Subcutaneous adipose tissue (tissue), 4 donors: ENCODE measurements around the gene UIMC1. TPM values are rescaled to one million over a fixed set of nuclear protein-coding genes. Genes with fewer than 3 reads are reported as not detected.

Experiments
- total RNA-seq, 4 donors: library from RNA; depleted of rRNA; stranded (reverse); fragments of >200 nt; gene quantifications; one replicate each; pipeline ENCODE4 v1.1.0, GENCODE V29; 2016
- TF ChIP-seq, protein P1 (sequence below): fragments of 450-650 bp; IDR thresholded peaks from one replicate; pipeline ENCODE4 v1.5.1; 2016; ENCODE audit warnings: low read depth, mild to moderate bottlenecking, control low read depth, antibody characterized with exemption, moderate library complexity

The UIMC1 gene
- total RNA-seq, 4 donors from 2014 or later, result 22.5 to 44.8 (median 30.5) TPM

DNA sequence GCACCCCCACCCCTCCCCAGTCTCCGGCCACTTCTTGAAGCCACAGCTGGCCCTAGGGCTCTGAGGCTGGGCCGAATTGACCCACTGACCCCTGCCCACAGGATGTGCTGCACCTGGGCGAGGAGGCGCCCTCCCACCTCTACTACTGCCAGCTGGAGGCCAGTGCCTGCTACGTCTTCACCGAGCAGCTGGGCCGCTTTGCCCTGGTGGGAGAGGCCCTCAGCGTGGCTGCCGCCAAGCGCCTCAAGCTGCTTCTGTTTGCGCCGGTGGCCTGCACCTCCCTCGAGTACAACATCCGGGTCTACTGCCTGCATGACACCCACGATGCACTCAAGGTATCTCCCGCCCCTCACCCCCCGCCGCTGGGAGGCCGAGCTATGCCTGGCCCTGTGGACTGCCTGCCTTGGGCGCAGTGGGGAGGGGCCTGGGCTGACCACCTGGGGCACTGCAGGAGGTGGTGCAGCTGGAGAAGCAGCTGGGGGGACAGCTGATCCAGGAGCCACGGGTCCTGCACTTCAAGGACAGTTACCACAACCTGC lies 128.7 kb downstream of the UIMC1 start:
- TF ChIP-seq, protein P1, sequence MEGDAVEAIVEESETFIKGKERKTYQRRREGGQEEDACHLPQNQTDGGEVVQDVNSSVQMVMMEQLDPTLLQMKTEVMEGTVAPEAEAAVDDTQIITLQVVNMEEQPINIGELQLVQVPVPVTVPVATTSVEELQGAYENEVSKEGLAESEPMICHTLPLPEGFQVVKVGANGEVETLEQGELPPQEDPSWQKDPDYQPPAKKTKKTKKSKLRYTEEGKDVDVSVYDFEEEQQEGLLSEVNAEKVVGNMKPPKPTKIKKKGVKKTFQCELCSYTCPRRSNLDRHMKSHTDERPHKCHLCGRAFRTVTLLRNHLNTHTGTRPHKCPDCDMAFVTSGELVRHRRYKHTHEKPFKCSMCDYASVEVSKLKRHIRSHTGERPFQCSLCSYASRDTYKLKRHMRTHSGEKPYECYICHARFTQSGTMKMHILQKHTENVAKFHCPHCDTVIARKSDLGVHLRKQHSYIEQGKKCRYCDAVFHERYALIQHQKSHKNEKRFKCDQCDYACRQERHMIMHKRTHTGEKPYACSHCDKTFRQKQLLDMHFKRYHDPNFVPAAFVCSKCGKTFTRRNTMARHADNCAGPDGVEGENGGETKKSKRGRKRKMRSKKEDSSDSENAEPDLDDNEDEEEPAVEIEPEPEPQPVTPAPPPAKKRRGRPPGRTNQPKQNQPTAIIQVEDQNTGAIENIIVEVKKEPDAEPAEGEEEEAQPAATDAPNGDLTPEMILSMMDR, result no peak

DNA sequence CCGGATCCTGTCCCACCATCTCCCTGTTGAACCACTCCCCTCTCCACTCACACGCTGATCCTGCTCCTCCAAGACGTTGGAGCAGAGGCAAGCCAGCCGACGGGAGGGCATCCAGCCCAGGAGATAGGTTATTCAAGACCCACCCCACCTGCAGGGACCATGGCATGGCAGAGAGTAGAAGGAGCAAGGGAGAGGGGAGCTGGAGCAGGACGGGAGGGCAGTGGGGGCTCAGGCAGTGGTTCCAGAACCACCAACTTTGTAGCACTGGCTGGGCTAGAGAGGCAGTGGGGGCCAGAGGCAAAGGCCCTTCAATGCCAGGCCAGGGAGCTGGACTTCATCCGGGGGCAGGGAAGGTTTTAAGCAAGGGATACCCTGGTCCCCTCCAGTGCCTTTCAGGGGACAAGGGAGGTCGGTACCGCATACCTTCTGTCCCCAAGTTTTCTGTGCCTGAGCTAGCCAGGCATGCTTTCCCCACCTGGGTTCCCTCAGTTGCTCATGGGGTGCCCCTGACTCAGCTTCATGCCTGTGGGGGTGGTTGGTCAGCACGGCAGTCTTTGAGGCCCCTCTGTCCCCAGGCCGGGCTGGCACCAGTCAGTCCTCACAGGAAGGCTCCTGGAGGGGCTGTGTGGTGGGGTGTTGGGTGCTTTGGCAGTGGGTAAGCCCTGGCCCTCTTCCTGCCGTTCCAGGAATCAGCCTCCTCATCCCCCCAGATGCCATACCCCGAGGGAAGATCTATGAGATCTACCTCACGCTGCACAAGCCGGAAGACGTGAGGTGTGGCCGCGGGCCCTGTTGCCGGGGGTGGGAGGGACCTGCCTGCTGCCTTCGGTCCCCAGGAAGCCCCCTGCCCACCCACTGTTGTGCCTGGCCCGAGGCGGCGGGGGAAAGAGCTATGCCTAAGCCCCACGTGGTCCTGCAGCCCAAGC lies 129.8 kb downstream of the UIMC1 start:
- TF ChIP-seq, protein P1, result no peak

DNA sequence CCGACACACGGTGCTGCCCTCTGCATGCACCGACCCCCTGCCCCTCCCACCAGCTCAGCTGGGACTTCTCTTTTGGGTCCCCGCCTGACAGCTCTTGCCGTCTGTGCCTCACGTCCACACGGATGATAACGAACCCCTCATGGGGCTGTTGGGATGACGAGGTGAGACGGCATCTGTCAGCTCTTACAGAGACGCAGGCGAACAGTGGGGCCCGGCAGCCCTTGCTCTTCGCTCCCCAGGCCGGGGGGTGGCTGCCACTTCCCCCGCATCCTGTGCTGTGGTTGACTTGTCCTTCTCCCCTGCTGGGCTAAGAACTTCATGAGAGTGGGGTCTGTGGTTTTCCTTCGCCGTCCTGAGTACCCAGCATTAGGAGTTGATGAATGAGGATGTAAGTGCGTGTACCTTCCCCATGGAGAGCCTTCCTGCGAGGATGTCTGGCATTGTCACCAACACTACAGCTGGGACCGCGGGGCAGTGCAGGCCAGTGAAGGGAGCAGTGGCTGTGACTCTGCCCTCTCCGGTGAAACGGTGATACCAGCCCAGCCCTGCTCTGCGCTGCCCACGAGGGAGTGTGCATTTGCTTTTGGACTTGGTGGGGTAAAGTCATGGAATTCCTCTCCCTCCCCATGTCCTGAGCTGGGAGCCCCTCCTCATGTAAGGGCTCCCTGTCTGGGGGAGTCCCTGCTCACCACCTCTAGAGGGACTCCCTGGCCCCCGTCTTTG lies 130.6 kb downstream of the UIMC1 start:
- TF ChIP-seq, protein P1, result no peak

DNA sequence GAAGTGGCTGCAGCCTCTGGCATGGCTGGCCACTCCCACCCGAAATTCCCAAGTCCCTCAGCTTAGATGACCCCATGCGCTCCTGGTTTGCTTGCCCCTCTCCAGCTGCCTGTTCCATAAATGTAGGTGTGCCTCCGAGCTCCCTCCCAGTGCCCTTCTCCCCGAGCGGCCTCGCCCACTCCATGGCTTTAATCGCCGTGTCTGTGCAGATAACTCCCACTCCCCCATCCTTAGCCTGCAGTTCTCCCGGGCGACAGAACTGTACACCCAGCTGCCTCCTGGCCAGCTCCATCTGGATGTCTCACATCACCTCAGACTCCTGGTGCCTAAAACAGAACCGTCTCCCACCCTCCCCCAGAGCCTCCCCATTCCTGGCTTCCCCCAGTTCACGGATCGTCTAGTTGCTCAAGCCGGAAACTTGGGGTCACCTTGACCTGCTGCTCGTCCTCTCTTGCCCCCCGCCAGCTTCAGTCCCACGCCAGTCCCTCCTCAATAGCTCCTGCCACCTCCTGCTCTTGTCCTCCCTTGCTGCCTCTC lies 131.5 kb downstream of the UIMC1 start:
- TF ChIP-seq, protein P1, result no peak

DNA sequence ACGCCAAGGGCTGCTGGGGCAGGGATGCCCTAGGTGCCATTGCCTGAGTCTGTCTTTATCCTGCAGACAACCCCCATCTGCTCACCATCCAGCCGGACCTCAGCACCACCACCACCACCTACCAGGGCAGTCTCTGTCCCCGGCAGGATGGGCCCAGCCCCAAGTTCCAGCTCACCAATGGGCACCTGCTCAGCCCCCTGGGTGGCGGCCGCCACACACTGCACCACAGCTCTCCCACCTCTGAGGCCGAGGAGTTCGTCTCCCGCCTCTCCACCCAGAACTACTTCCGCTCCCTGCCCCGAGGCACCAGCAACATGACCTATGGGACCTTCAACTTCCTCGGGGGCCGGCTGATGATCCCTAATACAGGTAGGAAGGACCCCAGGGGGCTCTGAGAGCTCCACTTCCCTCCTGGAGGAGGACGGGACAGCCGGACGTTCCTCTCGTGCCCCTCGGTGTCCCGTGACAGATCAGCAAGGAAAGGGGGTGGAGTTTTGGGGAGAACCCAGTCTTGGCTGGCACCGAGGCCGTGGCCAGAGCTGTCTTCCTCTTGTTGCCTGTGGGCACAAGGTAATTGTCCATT lies 132.3 kb downstream of the UIMC1 start:
- TF ChIP-seq, protein P1, result no peak

DNA sequence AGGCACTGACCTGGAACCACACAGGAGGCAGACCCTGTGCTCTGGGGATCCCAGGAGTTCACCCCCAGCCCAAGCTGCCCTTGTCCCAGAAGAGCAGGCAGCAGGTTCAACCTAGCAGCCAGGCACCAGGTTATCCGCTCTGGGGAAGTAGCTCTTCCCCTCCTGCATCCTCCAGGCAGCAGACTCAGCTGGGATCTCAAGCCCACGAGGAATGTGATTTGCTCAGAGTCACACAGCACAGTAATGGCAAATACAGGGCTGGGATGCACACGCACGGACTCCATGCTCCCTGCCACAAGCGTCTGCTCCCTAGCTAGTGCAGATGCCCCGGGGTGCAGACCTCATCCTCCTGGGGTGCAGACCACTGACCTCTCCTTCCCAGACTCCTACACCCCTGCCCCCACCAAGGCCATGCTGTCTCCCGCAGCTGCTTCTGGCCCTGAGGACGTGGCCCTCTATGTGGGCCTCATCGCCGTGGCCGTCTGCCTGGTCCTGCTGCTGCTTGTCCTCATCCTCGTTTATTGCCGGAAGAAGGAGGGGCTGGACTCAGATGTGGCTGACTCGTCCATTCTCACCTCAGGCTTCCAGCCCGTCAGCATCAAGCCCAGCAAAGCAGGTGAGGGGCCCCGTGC lies 132.9 kb downstream of the UIMC1 start:
- TF ChIP-seq, protein P1, result no peak
